Measurements from ENCODE around the gene ZFYVE27. TPM values are rescaled to one million over a fixed set of nuclear protein-coding genes. Genes with fewer than 3 reads are reported as not detected.

ZFYVE27 gene
- polyA plus RNA-seq, 1 donor from 2014 or later = 135 TPM

DNA sequence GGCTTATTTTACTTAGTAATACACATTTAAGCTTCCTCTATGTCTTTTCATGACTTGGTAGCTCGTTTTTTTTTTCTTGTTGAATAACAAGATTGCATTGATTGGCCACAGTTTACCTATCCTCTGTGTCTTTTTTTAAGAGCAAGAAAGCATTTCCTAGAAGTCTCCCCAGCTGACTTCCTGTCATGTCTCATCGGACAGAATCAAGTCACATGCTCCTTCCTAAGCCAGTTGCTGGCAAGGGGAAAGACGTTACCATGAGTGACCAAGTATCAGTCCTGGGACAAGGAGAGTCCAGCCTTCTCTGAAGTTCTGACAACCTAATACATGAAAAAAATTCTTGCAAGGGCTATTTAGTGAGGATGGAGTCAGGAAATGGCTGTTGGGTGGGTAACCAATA is 59.7 kb downstream of the ZFYVE27 start:
- Histone ChIP-seq H3K27me3 (ENCODE audit: insufficient read depth, low read depth, low read length) (no peaks in the 10 kb centered on the region), H2AFZ (ENCODE audit: low read depth, low read length) (no peak overlapping the region), H3F3A (ENCODE audit: insufficient read depth, low read length, poor library complexity, severe bottlenecking) (no peaks in the 10 kb centered on the region), H3K27ac (ENCODE audit: low read length) (no peak overlapping the region), H3K36me3 (ENCODE audit: insufficient read depth, low read length) (no peaks in the 10 kb centered on the region), H3K9me2 (ENCODE audit: insufficient read depth, low read length) (no peaks in the 10 kb centered on the region), H3K4me3 (ENCODE audit: low read length) (no peak overlapping the region), H3K79me2 (replicated peaks; ENCODE audit: insufficient read depth, low read length) (no peaks in the 10 kb centered on the region), H3K9me3 (ENCODE audit: low read length) (peaks cover 7% of the 10 kb centered on the region), H4K20me1 (ENCODE audit: insufficient read depth) (no peaks in the 10 kb centered on the region), H3K9ac (ENCODE audit: low read length) (no peak overlapping the region), H3K4me2 (ENCODE audit: low read length) (no peak overlapping the region)
- TF ChIP-seq REST (IDR thresholded peaks at IDR 0.05; ENCODE audit: borderline replicate concordance) (no peak), EP300 (conservative IDR thresholded peaks at IDR 0.05; ENCODE audit: poor library complexity, severe bottlenecking) (no peak), RAD21 (conservative IDR thresholded peaks at IDR 0.05) (no peak), CTCF (IDR thresholded peaks at IDR 0.05; ENCODE audit: poor library complexity, severe bottlenecking) (no peak), SMC3 (conservative IDR thresholded peaks at IDR 0.05; ENCODE audit: poor library complexity) (no peak), TAF1 (IDR thresholded peaks at IDR 0.05; ENCODE audit: low read depth) (no peak), POLR2AphosphoS5 (IDR thresholded peaks at IDR 0.05) (no peak), EZH2 (IDR thresholded peaks at IDR 0.05; ENCODE audit: borderline replicate concordance, insufficient read depth, low read length, poor library complexity, severe bottlenecking) (no peak), MXI1 (conservative IDR thresholded peaks at IDR 0.05; ENCODE audit: poor library complexity, severe bottlenecking) (no peak)

DNA sequence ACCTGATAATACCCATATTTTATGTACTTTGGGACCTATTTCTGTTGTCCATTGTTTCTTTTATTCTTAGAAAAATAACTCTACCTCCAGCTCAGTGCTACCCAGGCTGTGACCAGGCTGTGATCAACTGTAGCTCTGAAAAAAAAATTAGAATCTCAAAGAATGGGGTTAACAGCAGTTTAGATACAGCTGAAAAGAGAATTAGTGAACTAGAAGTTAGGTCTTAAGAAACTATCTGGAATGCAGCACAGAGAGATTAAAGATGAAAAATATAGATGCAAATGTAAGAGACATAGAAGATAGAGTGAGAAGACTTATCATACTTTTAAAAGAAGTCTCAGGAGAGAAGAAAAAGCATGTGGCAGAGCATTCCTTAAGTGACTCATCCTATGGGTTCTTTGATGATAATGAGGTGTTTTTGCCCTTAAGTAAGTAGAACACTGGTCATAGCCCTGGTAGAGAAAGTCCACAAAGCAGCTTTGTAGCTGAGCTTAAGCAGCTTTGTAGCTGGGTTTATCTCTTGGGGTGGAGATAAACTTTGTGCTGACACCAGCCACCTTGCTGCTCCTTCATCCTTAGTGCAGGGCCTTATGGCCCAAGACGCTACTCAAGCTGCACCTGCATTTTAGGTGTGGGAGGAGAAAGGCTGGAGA is 62.2 kb downstream of the ZFYVE27 start:
- Histone ChIP-seq H3K27me3 (ENCODE audit: insufficient read depth, low read depth, low read length) (no peaks in the 10 kb centered on the region), H3K36me3 (ENCODE audit: insufficient read depth, low read length) (no peaks in the 10 kb centered on the region), H3K4me3 (ENCODE audit: low read length) (no peak overlapping the region)

More for the DNA sequence above, 62.2 kb downstream of the ZFYVE27 start:
- H2AFZ ChIP-seq (ENCODE audit: low read depth, low read length) = no peak overlapping the region
- no peak for TF ChIP-seq EZH2 (IDR thresholded peaks at IDR 0.05; ENCODE audit: borderline replicate concordance, insufficient read depth, low read length, poor library complexity, severe bottlenecking)
- TF ChIP-seq SMC3 (conservative IDR thresholded peaks at IDR 0.05; ENCODE audit: poor library complexity) = no peak
- TF ChIP-seq CTCF (IDR thresholded peaks at IDR 0.05; ENCODE audit: poor library complexity, severe bottlenecking) = no peak
- no peak for TF ChIP-seq POLR2AphosphoS5 (IDR thresholded peaks at IDR 0.05)
- no peak for TF ChIP-seq MXI1 (conservative IDR thresholded peaks at IDR 0.05; ENCODE audit: poor library complexity, severe bottlenecking)
- no peaks in the 10 kb centered on the region for H3K79me2 ChIP-seq (replicated peaks; ENCODE audit: insufficient read depth, low read length)
- no peaks in the 10 kb centered on the region for H3K9me2 ChIP-seq (ENCODE audit: insufficient read depth, low read length)
- no peak overlapping the region for H3K27ac ChIP-seq (ENCODE audit: low read length)
- no peak overlapping the region for H3K4me2 ChIP-seq (ENCODE audit: low read length)
- H3K9ac ChIP-seq (ENCODE audit: low read length) = no peak overlapping the region
- H3K9me3 ChIP-seq (ENCODE audit: low read length) = peaks cover 7% of the 10 kb centered on the region
- H4K20me1 ChIP-seq (ENCODE audit: insufficient read depth) = no peaks in the 10 kb centered on the region
- H3F3A ChIP-seq (ENCODE audit: insufficient read depth, low read length, poor library complexity, severe bottlenecking) = no peaks in the 10 kb centered on the region

Measured in neural cell (in vitro differentiated cells).